IPS-20b (cell line): Measurements from ENCODE around the gene DNAJA4.

Source experiments
- H3K27ac ChIP-seq: one replicate; pipeline ENCODE4 v1.5.1; 2013; ENCODE audit warnings: low read length
- H3K27me3 ChIP-seq: 2 replicates; pipeline ENCODE4 v1.6.1; 2013; ENCODE audit warnings: mild to moderate bottlenecking, low read length, inconsistent platforms; ENCODE audit not compliant: insufficient read depth
- H3K36me3 ChIP-seq: 2 replicates; pipeline ENCODE4 v1.6.1; 2013; ENCODE audit warnings: low read depth, mild to moderate bottlenecking, inconsistent platforms, low read length, moderate library complexity; ENCODE audit not compliant: insufficient read depth
- H3K4me1 ChIP-seq: 2 replicates; pipeline ENCODE4 v1.6.1; 2013; ENCODE audit warnings: mild to moderate bottlenecking, control low read depth, inconsistent platforms, low read length, moderate library complexity; ENCODE audit not compliant: insufficient read depth
- H3K4me3 ChIP-seq: 2 replicates; pipeline ENCODE4 v1.5.1; 2013; ENCODE audit warnings: mild to moderate bottlenecking, low read length, inconsistent platforms
- H3K9ac ChIP-seq: 2 replicates; pipeline ENCODE4 v1.6.1; 2013; ENCODE audit warnings: low read depth, mild to moderate bottlenecking, inconsistent platforms, low read length, moderate library complexity
- H3K9me3 ChIP-seq: 2 replicates; pipeline ENCODE4 v1.6.1; 2013; ENCODE audit warnings: mild to moderate bottlenecking, low read depth, low read length, inconsistent platforms; ENCODE audit not compliant: insufficient read depth

DNAJA4 gene

GRCh38 chr15:78290222-78290621, 25.9 kb downstream of the DNAJA4 start:
- H3K4me3 ChIP-seq: no peak overlapping the region
- no peaks in the 10 kb centered on the region for H3K27me3 ChIP-seq
- no peak overlapping the region for H3K9ac ChIP-seq
- H3K4me1 ChIP-seq: no peaks in the 10 kb centered on the region
- peaks cover 70% of the 10 kb centered on the region for H3K36me3 ChIP-seq
- no peaks in the 10 kb centered on the region for H3K9me3 ChIP-seq
- H3K27ac ChIP-seq: no peak overlapping the region

GRCh38 chr15:78291052-78291451, 26.7 kb downstream of the DNAJA4 start:
- no peaks in the 10 kb centered on the region for H3K4me1 ChIP-seq
- no peaks in the 10 kb centered on the region for H3K9me3 ChIP-seq
- no peak overlapping the region for H3K4me3 ChIP-seq
- H3K27me3 ChIP-seq: no peaks in the 10 kb centered on the region
- H3K36me3 ChIP-seq: peaks cover 67% of the 10 kb centered on the region
- H3K27ac ChIP-seq: no peak overlapping the region
- no peak overlapping the region for H3K9ac ChIP-seq

GRCh38 chr15:78291698-78292097, 27.3 kb downstream of the DNAJA4 start:
- no peak overlapping the region for H3K9ac ChIP-seq
- peaks cover 61% of the 10 kb centered on the region for H3K36me3 ChIP-seq
- H3K27me3 ChIP-seq: no peaks in the 10 kb centered on the region
- H3K4me3 ChIP-seq: no peak overlapping the region
- H3K4me1 ChIP-seq: no peaks in the 10 kb centered on the region
- no peak overlapping the region for H3K27ac ChIP-seq
- no peaks in the 10 kb centered on the region for H3K9me3 ChIP-seq

GRCh38 chr15:78292219-78292618, 27.9 kb downstream of the DNAJA4 start:
- Histone ChIP-seq H3K9me3 (no peaks in the 10 kb centered on the region), H3K4me3 (no peak overlapping the region), H3K27me3 (no peaks in the 10 kb centered on the region), H3K27ac (no peak overlapping the region), H3K4me1 (no peaks in the 10 kb centered on the region), H3K9ac (no peak overlapping the region), H3K36me3 (peaks cover 56% of the 10 kb centered on the region)

GRCh38 chr15:78299101-78299930, 35.0 kb downstream of the DNAJA4 start, which contains the start of gene SKIC8:
TSS of gene SKIC8 (minus strand) at chr15:78299609. CDS start at chr15:78295686, 3,923 bp downstream.
- Histone ChIP-seq H3K27me3 (peaks cover 9% of the 10 kb centered on the region), H3K27ac (peak within 1 kb of the TSS; percentile 39), H3K9me3 (no peaks in the 10 kb centered on the region), H3K9ac (peak within 1 kb of the TSS; percentile 96), H3K4me1 (no peaks in the 10 kb centered on the region), H3K36me3 (peaks cover 7% of the 10 kb centered on the region; the same call in 1 of the 2 replicates), H3K4me3 (peak within 1 kb of the TSS; percentile 99)

- no peaks in the 10 kb centered on the region for H3K9me3 ChIP-seq
- H3K9ac ChIP-seq: no peak overlapping the region
- H3K27ac ChIP-seq: no peak overlapping the region
- H3K36me3 ChIP-seq: no peaks in the 10 kb centered on the region
- no peak overlapping the region for H3K4me3 ChIP-seq
- H3K27me3 ChIP-seq: peaks cover 9% of the 10 kb centered on the region
- H3K4me1 ChIP-seq: no peaks in the 10 kb centered on the region
These were observed 37.0 kb downstream of the DNAJA4 start for GRCh38 chr15:78301326-78301725.

- no peaks in the 10 kb centered on the region for H3K9me3 ChIP-seq
- peaks cover 9% of the 10 kb centered on the region for H3K27me3 ChIP-seq
- no peak overlapping the region for H3K4me3 ChIP-seq
- no peak overlapping the region for H3K9ac ChIP-seq
- no peaks in the 10 kb centered on the region for H3K4me1 ChIP-seq
- no peak overlapping the region for H3K27ac ChIP-seq
- no peaks in the 10 kb centered on the region for H3K36me3 ChIP-seq
These were observed 37.5 kb downstream of the DNAJA4 start for GRCh38 chr15:78301828-78302227.

GRCh38 chr15:78302579-78303312, 38.4 kb downstream of the DNAJA4 start:
- Histone ChIP-seq H3K9me3 (no peaks in the 10 kb centered on the region), H3K36me3 (no peaks in the 10 kb centered on the region), H3K27me3 (peaks cover 9% of the 10 kb centered on the region), H3K4me1 (no peaks in the 10 kb centered on the region), H3K4me3 (no peak overlapping the region), H3K9ac (no peak overlapping the region), H3K27ac (no peak overlapping the region)

- Histone ChIP-seq H3K27ac (no peak overlapping the region), H3K36me3 (no peaks in the 10 kb centered on the region), H3K4me3 (no peak overlapping the region), H3K4me1 (no peaks in the 10 kb centered on the region; the same call in 1 of the 2 replicates), H3K9me3 (no peaks in the 10 kb centered on the region), H3K9ac (no peak overlapping the region), H3K27me3 (peaks cover 9% of the 10 kb centered on the region)
These were observed 40.1 kb downstream of the DNAJA4 start for GRCh38 chr15:78304216-78305066.

- Histone ChIP-seq H3K9me3 (no peaks in the 10 kb centered on the region), H3K36me3 (no peaks in the 10 kb centered on the region), H3K4me3 (no peak overlapping the region), H3K27me3 (peaks cover 8% of the 10 kb centered on the region), H3K4me1 (no peaks in the 10 kb centered on the region; the same call in 1 of the 2 replicates), H3K27ac (no peak overlapping the region), H3K9ac (no peak overlapping the region)
These were observed 41.9 kb downstream of the DNAJA4 start for GRCh38 chr15:78306176-78306774.

GRCh38 chr15:78307976-78308375, 43.6 kb downstream of the DNAJA4 start:
- H3K36me3 ChIP-seq: no peaks in the 10 kb centered on the region
- H3K4me3 ChIP-seq: no peak overlapping the region
- no peak overlapping the region for H3K9ac ChIP-seq
- no peak overlapping the region for H3K27ac ChIP-seq
- no peaks in the 10 kb centered on the region for H3K27me3 ChIP-seq
- H3K9me3 ChIP-seq: no peaks in the 10 kb centered on the region
- peaks cover 6% of the 10 kb centered on the region for H3K4me1 ChIP-seq
